22Rv1 (cell line): ENCODE measurements around the gene DTL.

Experiments used
- H3K27ac ChIP-seq: fragments of 450-650 bp; 2 replicates; pipeline ENCODE4 v1.5.1; 2017
- CTCF ChIP-seq: fragments of 450-650 bp; IDR thresholded peaks from 2 replicates; pipeline ENCODE4 v1.5.1; 2017; ENCODE audit warnings: mild to moderate bottlenecking
- ZFX ChIP-seq: fragments of 450-650 bp; IDR thresholded peaks from 2 replicates; pipeline ENCODE4 v1.6.1; 2017; ENCODE audit warnings: antibody characterized with exemption, borderline replicate concordance

DTL gene

DNA sequence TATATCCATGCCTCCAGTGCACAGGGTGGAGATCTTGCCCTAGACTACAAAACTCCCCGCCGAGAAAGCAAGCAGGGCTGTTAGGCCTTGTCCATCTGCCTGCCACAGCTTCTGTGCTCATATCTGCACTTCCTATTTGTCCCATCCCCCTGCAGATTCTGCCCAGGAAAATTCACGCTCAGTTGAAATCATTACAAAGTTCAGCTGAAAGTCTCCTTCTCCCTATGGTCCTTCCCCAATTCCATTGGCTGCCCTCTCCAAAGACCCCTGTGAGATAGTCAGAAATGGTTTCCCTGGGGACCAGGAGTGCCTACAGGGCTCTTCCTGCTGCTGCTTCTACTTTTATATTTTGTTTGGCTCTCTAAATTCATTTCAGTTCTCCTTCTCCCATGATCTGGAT is 63.2 kb downstream of the DTL start:
- TF ChIP-seq ZFX (no peak), CTCF (no peak)
- no peak overlapping the region for H3K27ac ChIP-seq

DNA sequence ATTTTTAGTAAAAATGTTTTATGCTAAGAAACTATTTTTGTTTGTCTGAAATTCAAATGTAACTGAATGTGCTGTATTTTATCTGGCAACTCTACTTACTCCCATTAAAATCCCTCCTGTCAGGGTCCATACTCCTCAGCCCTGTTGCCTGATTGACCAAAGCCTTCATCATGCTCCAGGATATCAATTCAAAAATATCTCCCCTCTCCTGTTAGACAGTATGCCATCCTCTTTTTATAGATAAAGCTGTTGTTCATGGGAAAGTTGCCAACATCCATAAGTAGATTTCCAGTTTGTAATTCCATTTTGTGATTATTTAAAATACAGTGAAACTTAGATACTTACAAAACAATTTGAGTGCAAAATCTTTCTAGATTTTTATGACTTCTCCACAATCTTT is 65.7 kb downstream of the DTL start:
- no peak overlapping the region for H3K27ac ChIP-seq
- TF ChIP-seq ZFX (no peak), CTCF (no peak)

DNA sequence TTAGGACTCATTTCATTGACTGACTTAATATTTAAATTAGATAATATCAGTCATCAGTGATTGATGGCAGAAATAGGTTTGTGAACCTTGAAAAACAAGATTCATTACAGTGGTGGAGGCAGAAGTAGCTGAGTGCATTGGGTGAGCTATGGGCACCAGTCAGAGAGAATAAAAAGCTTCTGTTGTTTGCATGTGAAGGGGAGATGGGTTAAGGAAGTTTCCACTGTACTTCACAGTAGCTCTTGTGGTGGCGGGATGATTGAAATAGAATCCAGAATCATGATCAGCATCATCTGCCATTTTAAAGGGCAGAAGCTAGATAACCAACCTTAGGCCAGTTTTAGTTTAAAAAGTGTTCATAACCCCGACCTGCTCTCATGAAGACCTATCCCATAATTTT is 66.2 kb downstream of the DTL start:
- no peak overlapping the region for H3K27ac ChIP-seq
- TF ChIP-seq ZFX (no peak), CTCF (no peak)

DNA sequence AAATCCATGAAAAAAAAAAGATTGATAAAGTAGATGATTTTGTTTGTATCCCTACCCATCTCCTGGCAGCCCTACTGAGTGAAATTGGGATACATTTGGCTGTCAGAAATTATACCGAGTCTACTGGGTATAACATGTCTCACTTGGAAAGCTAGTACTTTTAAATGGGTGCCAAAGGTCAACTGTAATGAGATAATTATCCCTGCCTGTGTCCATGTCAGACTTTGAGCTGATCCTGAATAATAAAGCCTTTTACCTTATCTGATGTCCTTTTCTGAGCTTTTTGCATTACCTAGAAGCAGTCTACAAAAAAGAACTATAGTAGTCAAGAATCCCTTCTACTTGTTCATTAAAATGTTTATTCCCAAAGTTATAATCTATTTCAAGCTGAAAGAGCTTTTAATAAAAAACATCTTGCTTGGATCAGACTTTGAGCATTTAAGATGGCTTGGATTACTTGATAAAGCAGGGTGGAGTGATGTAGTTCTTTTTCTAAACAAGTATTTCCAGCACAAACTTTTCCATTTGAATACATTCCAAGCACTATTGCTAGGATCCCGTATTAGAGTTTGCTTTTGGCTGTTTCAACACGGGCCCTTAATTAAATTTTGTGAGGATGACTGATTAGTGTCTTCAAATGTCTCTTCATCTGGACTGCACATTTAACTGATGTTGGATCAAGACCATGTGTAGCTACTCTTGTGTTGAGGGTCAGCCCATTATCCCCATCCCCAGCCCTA is 69.2 kb downstream of the DTL start:
- TF ChIP-seq CTCF (no peak), ZFX (no peak)
- H3K27ac ChIP-seq: no peak overlapping the region

- H3K27ac ChIP-seq: no peak overlapping the region
- TF ChIP-seq ZFX (no peak), CTCF (no peak)
Observed at GRCh38 chr1:212106286-212106792, 70.8 kb downstream of the DTL start.

DNA sequence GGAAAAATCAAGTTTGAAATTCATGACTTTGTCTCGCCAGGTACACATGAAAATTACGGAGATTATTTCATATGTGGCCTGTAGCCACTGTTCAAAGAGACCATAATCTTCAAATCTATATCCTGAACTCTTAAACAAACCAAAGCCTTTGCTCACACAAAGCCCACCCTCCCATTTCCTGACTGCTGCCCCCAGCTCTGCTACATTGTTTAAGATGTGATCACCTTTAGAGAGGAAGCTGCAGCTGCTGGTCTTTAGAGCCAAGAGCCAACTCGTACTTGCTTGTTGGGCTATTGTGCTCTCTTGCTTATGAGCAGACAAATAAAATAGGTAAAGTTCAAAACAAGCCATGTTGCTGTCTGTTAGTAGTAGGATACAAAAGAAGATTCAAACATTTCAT is 71.9 kb downstream of the DTL start:
- H3K27ac ChIP-seq: no peak overlapping the region
- TF ChIP-seq CTCF (no peak), ZFX (no peak)

GRCh38 chr1:212108187-212108586 is 72.6 kb downstream of the DTL start:
- no peak overlapping the region for H3K27ac ChIP-seq
- TF ChIP-seq CTCF: no peak
- TF ChIP-seq ZFX: no peak
